Stimulated activated CD8-positive, alpha-beta memory T cell treated with anti-CD3 and anti-CD28 coated beads, Interleukin-2, amount 100 ng/mL, for 48 hours (primary cell): Measurements from ENCODE around the gene PRC1.
"Not testable (repeated sequence)": the region's sequence is repeated elsewhere in the genome, so short reads cannot be mapped to it uniquely, and the experiment has no call there.

Source experiments
- DNase-seq, 2 donors: peaks; one replicate each; pipeline ENCODE4 v3.0.0-alpha.2; 2020; ENCODE audit warnings: low read depth in 2 of 2

Gene PRC1

GRCh38 chr15:90994417-90995311, at the start of gene PRC1:
TSS of gene PRC1 (minus strand) at chr15:90994535. CDS start at chr15:90994417, 118 bp downstream.
- DNase-seq: peak; percentile 96 to 98

- DNase-seq: no peak
Measured at GRCh38 chr15:91043202-91043874, 49.0 kb upstream of the PRC1 start.

GRCh38 chr15:91040856-91041255, 46.5 kb upstream of the PRC1 start:
- DNase-seq: no peak

- DNase-seq: no peak
Measured at GRCh38 chr15:91039996-91040395, 45.7 kb upstream of the PRC1 start.

GRCh38 chr15:91032919-91033803, 38.8 kb upstream of the PRC1 start:
- peak; percentile 15 to 38 for DNase-seq

- DNase-seq: no peak
Measured at GRCh38 chr15:91031796-91032195, 37.5 kb upstream of the PRC1 start.

- DNase-seq: no peak
Measured at GRCh38 chr15:91027677-91028076, 33.3 kb upstream of the PRC1 start.

- no peak for DNase-seq
Measured at GRCh38 chr15:91023720-91024119, 29.4 kb upstream of the PRC1 start.

GRCh38 chr15:91022832-91023129, 28.4 kb upstream of the PRC1 start:
- DNase-seq: no peak

GRCh38 chr15:91022075-91022831, 27.9 kb upstream of the PRC1 start, which contains the start of gene VPS33B:
TSS of gene VPS33B (minus strand) at chr15:91022594. CDS start at chr15:91022249, 345 bp downstream.
- peak; percentile 52 to 76 for DNase-seq

GRCh38 chr15:91021516-91022074, 27.3 kb upstream of the PRC1 start:
- no peak for DNase-seq

GRCh38 chr15:91018158-91018557, 23.8 kb upstream of the PRC1 start:
- DNase-seq: no peak

- no peak for DNase-seq
Measured at GRCh38 chr15:91017716-91018115, 23.4 kb upstream of the PRC1 start.

GRCh38 chr15:91013701-91014100, 19.4 kb upstream of the PRC1 start:
- DNase-seq: not testable (repeated sequence)

- DNase-seq: no peak
Measured at GRCh38 chr15:91007266-91007665, 12.9 kb upstream of the PRC1 start.

- DNase-seq: no peak
Measured at GRCh38 chr15:91001209-91001608, 6.9 kb upstream of the PRC1 start.

GRCh38 chr15:90998737-90999136, 4.4 kb upstream of the PRC1 start:
- no peak for DNase-seq

- DNase-seq: peak in 1 of 2 donors; percentile 2
Measured at GRCh38 chr15:90994059-90994416, 297 bp downstream of the PRC1 start.

GRCh38 chr15:90991587-90992285, 2.6 kb downstream of the PRC1 start:
- DNase-seq: no peak

- no peak for DNase-seq
Measured at GRCh38 chr15:90990446-90990845, 3.9 kb downstream of the PRC1 start.
